Liver (tissue), 3 donors: ENCODE results near the gene GATB.

ENCODE experiments used
- CTCF ChIP-seq: fragments of 150-350 bp; IDR thresholded peaks from 2 replicates; pipeline ENCODE4 v1.5.1; 2017; ENCODE audit warnings: improper control_type of control experiment, low read depth, low read length; ENCODE audit not compliant: missing input control
- GABPA ChIP-seq, 2 donors: IDR thresholded peaks in 1 of 2; conservative IDR thresholded peaks in 1 of 2; 2 replicates each; pipeline ENCODE4 v1.6.1; 2016; ENCODE audit warnings: antibody characterized with exemption in 2 of 2, mild to moderate bottlenecking in 1 of 2, moderate library complexity in 1 of 2
- RAD21 ChIP-seq, 2 donors: IDR thresholded peaks; 2 replicates each; pipeline ENCODE4 v1.6.1; 2016; ENCODE audit warnings: antibody characterized with exemption in 2 of 2, mild to moderate bottlenecking in 2 of 2
- REST ChIP-seq: IDR thresholded peaks from 2 replicates; pipeline ENCODE4 v1.6.1; 2016; ENCODE audit warnings: antibody characterized with exemption, mild to moderate bottlenecking
- SP1 ChIP-seq: IDR thresholded peaks from 2 replicates; pipeline ENCODE4 v1.6.1; 2018; ENCODE audit warnings: antibody characterized with exemption, mild to moderate bottlenecking
- TAF1 ChIP-seq: conservative IDR thresholded peaks from 2 replicates; pipeline ENCODE4 v1.6.1; 2016; ENCODE audit warnings: antibody characterized with exemption, mild to moderate bottlenecking
- ZBTB33 ChIP-seq: IDR thresholded peaks from 2 replicates; pipeline ENCODE4 v1.6.1; 2016; ENCODE audit warnings: antibody characterized with exemption
- TF ChIP-seq, protein P1 (sequence below): IDR thresholded peaks from 2 replicates; pipeline ENCODE4 v1.6.1; 2016; ENCODE audit warnings: antibody characterized with exemption
- donor health status: healthy.
- donor health status: healthy.

- TF ChIP-seq ZBTB33: no peak
- no peak for TF ChIP-seq CTCF
- TF ChIP-seq SP1: no peak
- TF ChIP-seq TAF1: no peak
- TF ChIP-seq GABPA (IDR thresholded peaks at IDR 0.05 in 1 of 2, conservative IDR thresholded peaks at IDR 0.05 in 1 of 2): no peak
- TF ChIP-seq RAD21 (IDR thresholded peaks at IDR 0.05): no peak
- TF ChIP-seq REST: no peak
- TF ChIP-seq, protein P1, sequence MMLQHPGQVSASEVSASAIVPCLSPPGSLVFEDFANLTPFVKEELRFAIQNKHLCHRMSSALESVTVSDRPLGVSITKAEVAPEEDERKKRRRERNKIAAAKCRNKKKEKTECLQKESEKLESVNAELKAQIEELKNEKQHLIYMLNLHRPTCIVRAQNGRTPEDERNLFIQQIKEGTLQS: no peak
These were observed 43.5 kb downstream of the GATB start for GRCh38 chr4:151717314-151717713.
